Measurements from ENCODE around the gene NAALADL2. TPM values are rescaled to one million over a fixed set of nuclear protein-coding genes. Genes with fewer than 3 reads are reported as not detected.

Gene NAALADL2
- total RNA-seq, 1 donor = 54.5 TPM

- H3K4me3 ChIP-seq (ENCODE audit: low read depth, low read length) = no peak overlapping the region
- DNase-seq (ENCODE audit: low read depth) = peak; percentile 76
- no peak for TF ChIP-seq CTCF (IDR thresholded peaks at IDR 0.05; ENCODE audit: insufficient read depth, low read length)
Observed at GRCh38 chr3:175338775-175339535, 479.8 kb downstream of the NAALADL2 start.

GRCh38 chr3:175340338-175341015, 481.3 kb downstream of the NAALADL2 start:
- H3K4me3 ChIP-seq (ENCODE audit: low read depth, low read length) = no peak overlapping the region
- TF ChIP-seq CTCF (IDR thresholded peaks at IDR 0.05; ENCODE audit: insufficient read depth, low read length) = no peak
- DNase-seq (ENCODE audit: low read depth) = no peak

GRCh38 chr3:175342196-175342595, 483.1 kb downstream of the NAALADL2 start:
- DNase-seq (ENCODE audit: low read depth) = peak; percentile 20
- H3K4me3 ChIP-seq (ENCODE audit: low read depth, low read length) = no peak overlapping the region
- no peak for TF ChIP-seq CTCF (IDR thresholded peaks at IDR 0.05; ENCODE audit: insufficient read depth, low read length)

GRCh38 chr3:175343946-175344345, 484.8 kb downstream of the NAALADL2 start:
- no peak for TF ChIP-seq CTCF (IDR thresholded peaks at IDR 0.05; ENCODE audit: insufficient read depth, low read length)
- H3K4me3 ChIP-seq (ENCODE audit: low read depth, low read length) = no peak overlapping the region

GRCh38 chr3:175346573-175347356, 487.6 kb downstream of the NAALADL2 start:
- peak; percentile 87 for DNase-seq (ENCODE audit: low read depth)
- H3K4me3 ChIP-seq (ENCODE audit: low read depth, low read length) = no peak overlapping the region
- TF ChIP-seq CTCF (IDR thresholded peaks at IDR 0.05; ENCODE audit: insufficient read depth, low read length) = no peak

More at GRCh38 chr3:175343946-175344345, 484.8 kb downstream of the NAALADL2 start:
- no peak for DNase-seq (ENCODE audit: low read depth)

GRCh38 chr3:175349168-175349567, 490.0 kb downstream of the NAALADL2 start:
- no peak for TF ChIP-seq CTCF (IDR thresholded peaks at IDR 0.05; ENCODE audit: insufficient read depth, low read length)
- no peak for DNase-seq (ENCODE audit: low read depth)
- H3K4me3 ChIP-seq (ENCODE audit: low read depth, low read length) = no peak overlapping the region

All from fibroblast of the aortic adventitia (primary cell).